22Rv1 (cell line): ENCODE data around the gene PDK3.

Source experiments
- CTCF ChIP-seq: fragments of 450-650 bp; IDR thresholded peaks from 2 replicates; pipeline ENCODE4 v1.5.1; 2017; ENCODE audit warnings: mild to moderate bottlenecking
- ZFX ChIP-seq: fragments of 450-650 bp; IDR thresholded peaks from 2 replicates; pipeline ENCODE4 v1.6.1; 2017; ENCODE audit warnings: antibody characterized with exemption, borderline replicate concordance

GRCh38 chrX:24423960-24424359, 41.1 kb upstream of the PDK3 start:
- TF ChIP-seq CTCF (no peak), ZFX (no peak)
